Activated naive CD4-positive, alpha-beta T cell treated with anti-CD3 and anti-CD28 coated beads for 36 hours (primary cell): ENCODE measurements around the gene NPAS1. TPM values are rescaled to one million over a fixed set of nuclear protein-coding genes. Genes with fewer than 3 reads are reported as not detected.
"Not testable (repeated sequence)": the region's sequence is repeated elsewhere in the genome, so short reads cannot be mapped to it uniquely, and the experiment has no call there.

Experiments used
- CTCF ChIA-PET: fragments of 350-600 bp; sonication (Branson Sonifier 250); formaldehyde crosslinking; loops from one replicate; lab custom pipeline; 2021; ENCODE audit warnings: antibody characterized with exemption; lab: Charles Lee
- DNase-seq: peaks from one replicate; pipeline ENCODE4 v3.0.0-alpha.2; 2020
- H3K27ac Mint-ChIP-seq: one replicate; pipeline ENCODE4 v1.8.0; 2021; ENCODE audit warnings: mild to moderate bottlenecking, mixed read lengths
- H3K27me3 Mint-ChIP-seq: one replicate; pipeline ENCODE4 v1.8.0; 2021; ENCODE audit warnings: low read depth, mixed read lengths
- H3K36me3 Mint-ChIP-seq: one replicate; pipeline ENCODE4 v1.8.0; 2021; ENCODE audit warnings: low read depth, mixed read lengths
- H3K4me1 Mint-ChIP-seq: one replicate; pipeline ENCODE4 v1.8.0; 2021; ENCODE audit warnings: low read depth, mixed read lengths
- H3K4me3 Mint-ChIP-seq: one replicate; pipeline ENCODE4 v1.8.0; 2021; ENCODE audit warnings: mild to moderate bottlenecking, moderate library complexity, mixed read lengths
- H3K9me3 Mint-ChIP-seq: one replicate; pipeline ENCODE4 v1.8.0; 2021; ENCODE audit warnings: mixed read lengths
- intact Hi-C: fragments of 100-400 bp; cut with micrococcal nuclease; formaldehyde crosslinking; loops from one replicate; pipeline ENCODE4 v1.15.1; 2023
- total RNA-seq, 2 experiments: library from RNA; stranded (reverse); gene quantifications; one replicate each; pipeline ENCODE4 v1.2.3, GENCODE V29; 2021

Gene NPAS1
- total RNA-seq, 2 experiments from 2014 or later = 0.21 TPM; not detected in 1

DNA sequence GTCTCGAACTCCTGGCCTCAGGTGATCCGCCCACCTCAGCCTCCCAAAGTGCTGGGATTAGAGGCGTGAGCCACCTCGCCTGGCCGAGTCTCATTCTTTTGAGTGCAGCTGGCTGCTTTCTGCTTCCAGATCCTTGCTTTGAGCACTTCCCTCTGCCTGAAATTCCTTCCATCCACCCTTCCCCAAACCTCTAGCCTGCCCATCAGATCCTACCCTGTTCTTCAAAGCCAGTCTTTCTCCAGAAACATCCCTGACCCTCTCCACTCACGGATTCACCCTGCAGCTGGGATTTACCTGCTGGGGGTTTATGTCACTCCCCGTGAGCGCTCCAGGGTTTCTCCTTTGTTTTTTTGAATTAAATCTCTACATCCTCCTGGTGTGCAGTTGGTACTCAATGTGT is 13.1 kb upstream of the NPAS1 start:
- H3K27me3 Mint-ChIP-seq = peaks cover 6% of the 10 kb centered on the region
- H3K36me3 Mint-ChIP-seq = no peaks in the 10 kb centered on the region
- H3K27ac Mint-ChIP-seq = no peak overlapping the region
- no peaks in the 10 kb centered on the region for H3K9me3 Mint-ChIP-seq
- CTCF ChIA-PET = interaction anchor here (0.6 kb wide), 1 partner anchor 13 kb away, joined by 3 read pairs; no protein-coding TSS in a partner anchor
- H3K4me3 Mint-ChIP-seq = no peak overlapping the region
- DNase-seq = no peak
- intact Hi-C loops = no loop called here
- no peaks in the 10 kb centered on the region for H3K4me1 Mint-ChIP-seq

DNA sequence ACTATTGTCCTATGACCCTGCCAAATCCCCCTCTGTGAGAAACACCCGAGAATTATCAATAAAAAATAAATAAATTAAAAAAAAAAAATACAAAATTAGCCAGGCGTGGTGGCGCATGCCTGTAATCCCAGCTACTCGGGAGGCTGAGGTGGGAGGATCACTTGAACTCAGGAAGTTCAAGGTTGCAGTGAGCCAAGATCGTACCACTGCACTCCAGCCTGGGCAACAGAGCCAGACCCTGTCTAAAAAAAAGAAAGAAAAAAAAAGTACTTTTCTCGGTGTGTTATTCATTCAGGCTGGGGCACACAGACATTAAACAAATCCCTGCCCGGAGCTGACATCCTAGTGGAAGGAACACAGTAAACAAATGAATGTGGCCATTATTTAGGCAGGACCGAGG is 9.1 kb upstream of the NPAS1 start:
- H3K9me3 Mint-ChIP-seq, DNase-seq, H3K27me3 Mint-ChIP-seq, H3K4me3 Mint-ChIP-seq, H3K27ac Mint-ChIP-seq, intact Hi-C loops, H3K4me1 Mint-ChIP-seq, H3K36me3 Mint-ChIP-seq: not testable (repeated sequence)
- CTCF ChIA-PET = interaction anchor here (0.6 to 1.5 kb wide), 3 partner anchors 45 to 170 kb away, joined by 3 read pairs; no protein-coding TSS in a partner anchor

DNA sequence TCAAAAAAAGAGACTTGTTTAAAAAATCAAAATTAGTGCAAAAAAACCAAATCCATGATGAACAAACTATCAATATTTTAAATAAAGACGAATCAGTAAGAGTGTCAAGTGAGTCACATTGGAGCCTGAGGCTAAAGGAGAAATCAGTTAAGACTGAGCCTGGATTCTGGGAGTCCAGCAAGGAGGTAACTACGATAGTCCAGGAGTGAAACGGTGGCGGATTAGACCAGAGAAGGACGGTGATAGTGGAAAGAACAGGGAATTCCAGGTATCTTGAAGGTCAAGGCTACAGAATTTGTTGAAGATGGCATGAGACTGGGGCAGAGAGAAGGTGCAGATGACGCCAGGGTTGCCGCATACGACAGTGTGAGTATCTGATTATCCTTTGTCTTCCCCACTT is 7.0 kb upstream of the NPAS1 start:
- peaks cover 9% of the 10 kb centered on the region for H3K4me1 Mint-ChIP-seq
- H3K27me3 Mint-ChIP-seq = peaks cover 5% of the 10 kb centered on the region
- intact Hi-C loops = loop anchor here (1.0 kb wide), 3 partner anchors 20 to 235 kb away; no protein-coding TSS in a partner anchor
- no peaks in the 10 kb centered on the region for H3K9me3 Mint-ChIP-seq
- H3K27ac Mint-ChIP-seq = no peak overlapping the region
- DNase-seq = no peak
- CTCF ChIA-PET = interaction anchor here (0.7 to 3.7 kb wide), 56 partner anchors 8 to 330 kb away, joined by 3 to 38 read pairs (median 5); partner anchors contain the start of genes CCDC9, SAE1 and ZC3H4
- H3K4me3 Mint-ChIP-seq = no peak overlapping the region
- no peaks in the 10 kb centered on the region for H3K36me3 Mint-ChIP-seq

DNA sequence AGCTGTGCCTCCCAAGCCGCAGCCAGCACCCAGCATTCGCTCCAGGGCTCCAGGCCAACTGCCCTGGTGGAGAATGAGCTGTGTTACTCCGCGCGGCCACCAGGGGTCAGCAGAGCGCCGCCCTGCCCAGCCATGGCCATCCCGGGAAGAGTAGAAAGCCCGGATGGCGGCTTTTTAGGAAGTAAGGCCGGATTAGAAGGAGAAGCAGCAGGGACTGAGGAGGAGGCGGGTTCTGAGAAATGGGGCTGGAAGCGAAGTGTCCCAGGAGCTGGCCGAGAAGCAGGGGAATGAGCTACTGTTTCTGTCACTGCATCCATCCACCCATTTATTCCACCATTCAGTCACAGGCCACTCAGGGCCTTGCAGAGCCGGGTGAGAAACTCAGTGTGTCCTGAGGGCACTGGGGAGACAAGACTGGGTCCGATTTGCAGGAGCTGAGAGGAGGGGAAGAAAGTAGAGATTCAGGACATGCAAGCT is 6.6 kb upstream of the NPAS1 start:
- CTCF ChIA-PET = interaction anchor here (0.6 to 3.7 kb wide), 65 partner anchors 9 to 330 kb away, joined by 3 to 38 read pairs (median 4); partner anchors contain the start of genes CCDC9, SAE1 and ZC3H4
- DNase-seq = peak; percentile 75
- intact Hi-C loops = loop anchor here (1.0 kb wide), 3 partner anchors 19 to 234 kb away; no protein-coding TSS in a partner anchor
- H3K36me3 Mint-ChIP-seq = no peaks in the 10 kb centered on the region
- H3K27me3 Mint-ChIP-seq = peaks cover 5% of the 10 kb centered on the region
- peaks cover 9% of the 10 kb centered on the region for H3K4me1 Mint-ChIP-seq
- no peaks in the 10 kb centered on the region for H3K9me3 Mint-ChIP-seq
- no peak overlapping the region for H3K4me3 Mint-ChIP-seq
- no peak overlapping the region for H3K27ac Mint-ChIP-seq

DNA sequence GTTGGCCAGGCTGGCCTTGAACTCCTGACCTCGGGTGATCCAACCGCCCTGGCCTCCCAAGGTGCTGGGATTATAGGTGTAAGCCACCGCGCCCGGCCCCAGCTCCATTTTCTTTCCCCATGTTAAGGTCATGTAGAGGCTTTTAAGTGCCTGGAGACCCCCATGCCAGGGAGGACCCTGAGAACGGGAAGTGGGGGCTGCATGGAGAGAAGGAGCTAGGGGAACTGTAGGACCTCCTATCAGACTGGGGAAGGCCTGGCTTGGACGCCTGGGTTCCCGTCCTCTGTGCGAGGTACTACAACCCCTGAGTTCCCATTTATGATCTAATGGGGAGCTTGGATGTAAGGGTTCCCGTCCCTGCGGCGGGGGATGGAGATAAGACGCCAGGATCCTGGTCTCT is 714 bp upstream of the NPAS1 start:
- Mint-ChIP-seq H3K4me3 (no peak overlapping the region), H3K27ac (no peak overlapping the region), H3K36me3 (no peaks in the 10 kb centered on the region), H3K9me3 (no peaks in the 10 kb centered on the region), H3K27me3 (peaks cover 31% of the 10 kb centered on the region), H3K4me1 (peaks cover 14% of the 10 kb centered on the region)
- intact Hi-C loops = no loop called here
- CTCF ChIA-PET = interaction anchor here (0.5 to 1.1 kb wide), 2 partner anchors 12 to 228 kb away, joined by 3 read pairs; no protein-coding TSS in a partner anchor
- no peak for DNase-seq

DNA sequence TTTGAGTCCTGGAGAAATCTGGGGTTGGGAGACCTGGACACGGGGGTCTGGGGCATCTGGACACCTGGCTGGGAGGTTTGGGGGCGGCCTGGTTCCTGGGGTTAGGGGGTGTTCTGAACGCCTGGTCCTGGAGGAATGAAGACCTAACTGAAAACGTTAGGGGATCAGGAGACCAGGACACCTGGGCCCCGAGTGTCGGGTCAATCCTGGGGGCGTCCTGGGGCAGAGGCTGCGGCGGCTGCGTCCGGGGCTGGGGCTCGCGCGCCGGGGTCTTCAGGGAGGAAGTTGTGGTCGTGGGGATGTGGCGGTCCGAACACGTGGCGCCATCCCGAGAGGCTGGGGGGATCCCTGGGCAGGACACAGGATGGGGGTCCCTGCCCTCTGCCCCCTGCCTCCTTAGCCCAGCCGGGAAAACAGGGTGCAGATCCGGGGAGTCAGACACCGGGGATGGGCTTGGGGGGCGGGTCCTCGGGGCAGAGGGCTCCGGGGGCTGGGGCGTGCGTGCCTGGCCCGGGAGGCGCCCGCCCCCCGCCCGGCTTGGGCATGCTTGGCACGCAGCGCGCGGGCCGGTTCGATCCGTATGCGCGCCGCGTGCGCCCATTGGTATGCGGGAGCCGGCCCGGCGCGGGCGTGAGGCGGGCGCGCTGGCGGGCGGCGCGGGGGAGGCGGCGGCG is 632 bp downstream of the NPAS1 start:
- Mint-ChIP-seq H3K4me3 (no peak overlapping the region), H3K27me3 (peaks cover 31% of the 10 kb centered on the region)
- CTCF ChIA-PET = no interaction called here

DNA sequence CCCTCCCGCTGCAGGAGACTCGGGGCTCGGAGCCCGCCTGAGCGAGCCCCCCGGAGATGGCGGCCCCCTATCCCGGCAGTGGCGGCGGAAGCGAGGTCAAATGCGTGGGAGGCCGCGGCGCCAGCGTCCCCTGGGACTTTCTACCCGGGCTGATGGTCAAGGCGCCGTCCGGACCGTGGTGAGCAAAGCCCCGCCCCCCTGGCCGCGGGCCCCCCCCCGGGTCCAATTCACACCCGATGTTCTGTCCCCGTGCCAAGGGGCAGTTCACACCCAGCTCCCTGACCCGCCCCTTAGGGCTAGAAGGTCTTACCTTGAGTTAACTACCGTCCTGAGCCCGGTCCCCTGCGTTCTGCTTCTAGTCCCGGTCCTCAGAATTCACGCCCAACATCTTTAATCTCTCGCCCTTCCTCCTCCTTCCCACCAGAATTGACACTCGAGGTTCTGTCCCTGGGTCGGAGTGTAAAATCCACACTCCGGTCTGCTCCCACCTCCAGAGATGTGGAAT is 1.4 kb downstream of the NPAS1 start:
- Mint-ChIP-seq H3K36me3 (no peaks in the 10 kb centered on the region), H3K4me3 (no peak overlapping the region), H3K27me3 (peaks cover 36% of the 10 kb centered on the region), H3K4me1 (peaks cover 14% of the 10 kb centered on the region), H3K9me3 (no peaks in the 10 kb centered on the region), H3K27ac (no peak overlapping the region)
- CTCF ChIA-PET = interaction anchor here (0.7 kb wide), 1 partner anchor 35 kb away, joined by 3 read pairs; no protein-coding TSS in a partner anchor
- intact Hi-C loops = no loop called here
- no peak for DNase-seq

More for the DNA sequence above, 632 bp downstream of the NPAS1 start:
- H3K27ac Mint-ChIP-seq = no peak overlapping the region
- H3K4me1 Mint-ChIP-seq = peaks cover 14% of the 10 kb centered on the region
- DNase-seq = no peak
- intact Hi-C loops = no loop called here
- H3K9me3 Mint-ChIP-seq = no peaks in the 10 kb centered on the region
- no peaks in the 10 kb centered on the region for H3K36me3 Mint-ChIP-seq

GRCh38 chr19:47021536-47022139 is 2.0 kb downstream of the NPAS1 start:
- Mint-ChIP-seq H3K36me3 (no peaks in the 10 kb centered on the region), H3K9me3 (no peaks in the 10 kb centered on the region), H3K27me3 (peaks cover 41% of the 10 kb centered on the region), H3K27ac (no peak overlapping the region), H3K4me3 (no peak overlapping the region), H3K4me1 (peaks cover 14% of the 10 kb centered on the region)
- intact Hi-C loops = no loop called here
- CTCF ChIA-PET = interaction anchor here (0.7 to 5.4 kb wide), 2 partner anchors 9 to 35 kb away, joined by 3 to 38 read pairs; no protein-coding TSS in a partner anchor
- no peak for DNase-seq

GRCh38 chr19:47022140-47022536 is 2.5 kb downstream of the NPAS1 start:
- Mint-ChIP-seq H3K27me3 (peaks cover 41% of the 10 kb centered on the region), H3K36me3 (no peaks in the 10 kb centered on the region), H3K27ac (no peak overlapping the region), H3K4me1 (peaks cover 14% of the 10 kb centered on the region), H3K9me3 (no peaks in the 10 kb centered on the region), H3K4me3 (no peak overlapping the region)
- intact Hi-C loops = no loop called here
- DNase-seq = no peak
- CTCF ChIA-PET = interaction anchor here (5.4 kb wide), 1 partner anchor 9 kb away, joined by 38 read pairs; no protein-coding TSS in a partner anchor

- CTCF ChIA-PET = interaction anchor here (5.4 kb wide), 1 partner anchor 10 kb away, joined by 38 read pairs; no protein-coding TSS in a partner anchor
- H3K27me3 Mint-ChIP-seq = peaks cover 44% of the 10 kb centered on the region
- H3K36me3 Mint-ChIP-seq = no peaks in the 10 kb centered on the region
- no peaks in the 10 kb centered on the region for H3K9me3 Mint-ChIP-seq
- intact Hi-C loops = no loop called here
- no peak overlapping the region for H3K27ac Mint-ChIP-seq
- H3K4me1 Mint-ChIP-seq = peaks cover 14% of the 10 kb centered on the region
- no peak for DNase-seq
- H3K4me3 Mint-ChIP-seq = no peak overlapping the region
Observed at GRCh38 chr19:47022541-47023447, 3.2 kb downstream of the NPAS1 start.

GRCh38 chr19:47023448-47023794 is 3.8 kb downstream of the NPAS1 start:
- no peak overlapping the region for H3K27ac Mint-ChIP-seq
- no peaks in the 10 kb centered on the region for H3K9me3 Mint-ChIP-seq
- no peaks in the 10 kb centered on the region for H3K36me3 Mint-ChIP-seq
- CTCF ChIA-PET = interaction anchor here (5.4 kb wide), 1 partner anchor 11 kb away, joined by 38 read pairs; no protein-coding TSS in a partner anchor
- H3K4me3 Mint-ChIP-seq = no peak overlapping the region
- intact Hi-C loops = no loop called here
- no peak for DNase-seq
- H3K4me1 Mint-ChIP-seq = peaks cover 14% of the 10 kb centered on the region
- peaks cover 47% of the 10 kb centered on the region for H3K27me3 Mint-ChIP-seq
